Measurements from ENCODE around the gene MST1R.
"Not testable (repeated sequence)": the region's sequence is repeated elsewhere in the genome, so short reads cannot be mapped to it uniquely, and the experiment has no call there.

MST1R gene

GRCh38 chr3:49910409-49911123 lies 6.9 kb upstream of the MST1R start:
- no peak for DNase-seq

- DNase-seq, result no peak
These were observed 4.9 kb upstream of the MST1R start for GRCh38 chr3:49908373-49909199.

- peak; percentile 12 for DNase-seq
These were observed 2.5 kb upstream of the MST1R start for GRCh38 chr3:49906073-49906743.

GRCh38 chr3:49904448-49904847 lies 775 bp upstream of the MST1R start:
- not testable (repeated sequence) for DNase-seq

GRCh38 chr3:49902511-49903345 lies 945 bp downstream of the MST1R start:
- DNase-seq, result no peak

- DNase-seq, result no peak
These were observed 2.0 kb downstream of the MST1R start for GRCh38 chr3:49901366-49902339.

- peak; percentile 35 for DNase-seq
These were observed 3.1 kb downstream of the MST1R start for GRCh38 chr3:49900491-49901153.

GRCh38 chr3:49899815-49900214 lies 3.9 kb downstream of the MST1R start:
- DNase-seq, result no peak

- no peak for DNase-seq
These were observed 4.7 kb downstream of the MST1R start for GRCh38 chr3:49898991-49899390.

GRCh38 chr3:49896345-49896744 lies 7.3 kb downstream of the MST1R start:
- DNase-seq, result no peak

GRCh38 chr3:49895791-49896190 lies 7.9 kb downstream of the MST1R start:
- no peak for DNase-seq

- DNase-seq, result no peak
These were observed 14.4 kb downstream of the MST1R start for GRCh38 chr3:49889296-49889695.

GRCh38 chr3:49886922-49887265 lies 16.8 kb downstream of the MST1R start:
- DNase-seq, result no peak

- no peak for DNase-seq
These were observed 19.7 kb downstream of the MST1R start for GRCh38 chr3:49883998-49884397.

- DNase-seq, result no peak
These were observed 21.5 kb downstream of the MST1R start for GRCh38 chr3:49882166-49882565.

- DNase-seq, result no peak
These were observed 22.9 kb downstream of the MST1R start for GRCh38 chr3:49880581-49881315.

- no peak for DNase-seq
These were observed 24.0 kb downstream of the MST1R start for GRCh38 chr3:49879721-49880120.

- no peak for DNase-seq
These were observed 25.0 kb downstream of the MST1R start for GRCh38 chr3:49878686-49879085.

- DNase-seq, result no peak
These were observed 26.0 kb downstream of the MST1R start for GRCh38 chr3:49877716-49878115.

GRCh38 chr3:49876567-49876966 lies 27.1 kb downstream of the MST1R start:
- DNase-seq, result no peak
